DMS153 treated with DMSO at 0.1 percent for 48 hours (cell line): ENCODE measurements around the gene EHF.
A peak's percentile ranks its signal among the peaks of the same experiment; 100 is the strongest.

Source experiments
- DNase-seq: peaks from one replicate; lab custom pipeline; 2025; ENCODE audit not compliant: unreplicated experiment; lab: John Stamatoyannopoulos, UW

The EHF gene

GRCh38 chr11:34623463-34623862 lies 2.6 kb downstream of the EHF start:
- no peak for DNase-seq

DNA sequence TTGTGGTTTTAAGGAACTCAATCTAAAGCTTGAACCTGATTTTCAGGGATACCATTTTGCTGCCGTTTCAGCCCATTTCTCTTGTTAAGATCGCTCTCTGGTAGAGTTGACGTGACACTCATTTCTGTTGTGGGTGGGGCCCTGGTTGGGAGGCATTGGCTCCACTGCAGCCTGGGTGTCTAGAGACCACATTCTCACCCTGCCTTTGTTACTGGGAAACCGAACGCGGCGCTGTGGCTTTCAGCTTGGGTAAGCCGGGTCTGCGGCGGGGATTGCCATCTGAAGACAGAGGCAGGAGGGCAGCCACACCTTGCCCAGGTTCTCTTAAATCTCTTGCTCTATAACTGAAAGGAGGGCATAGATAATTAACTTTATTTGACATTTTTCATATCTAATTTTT lies 3.2 kb downstream of the EHF start:
- DNase-seq: no peak

GRCh38 chr11:34625576-34625975 lies 4.7 kb downstream of the EHF start:
- DNase-seq: no peak

DNA sequence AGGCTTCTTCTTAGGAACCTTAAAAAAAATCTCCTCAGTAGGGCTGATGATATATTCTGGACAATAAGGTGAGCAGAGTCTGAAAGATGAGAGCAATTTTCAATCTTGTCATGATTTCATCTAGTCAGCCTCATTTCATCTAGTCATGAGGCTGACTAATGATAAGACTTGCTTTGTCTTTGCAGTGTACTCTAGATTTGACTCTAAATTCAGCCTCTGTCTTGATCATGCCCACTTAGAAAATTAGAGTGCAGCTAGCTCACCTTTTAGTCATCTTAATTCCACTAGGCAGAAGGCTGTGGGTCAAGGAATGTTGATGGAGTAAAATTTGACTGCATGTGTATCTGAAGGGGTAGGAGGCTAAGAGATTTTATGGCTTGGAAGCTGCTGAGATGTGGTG lies 5.5 kb downstream of the EHF start:
- DNase-seq: no peak

DNA sequence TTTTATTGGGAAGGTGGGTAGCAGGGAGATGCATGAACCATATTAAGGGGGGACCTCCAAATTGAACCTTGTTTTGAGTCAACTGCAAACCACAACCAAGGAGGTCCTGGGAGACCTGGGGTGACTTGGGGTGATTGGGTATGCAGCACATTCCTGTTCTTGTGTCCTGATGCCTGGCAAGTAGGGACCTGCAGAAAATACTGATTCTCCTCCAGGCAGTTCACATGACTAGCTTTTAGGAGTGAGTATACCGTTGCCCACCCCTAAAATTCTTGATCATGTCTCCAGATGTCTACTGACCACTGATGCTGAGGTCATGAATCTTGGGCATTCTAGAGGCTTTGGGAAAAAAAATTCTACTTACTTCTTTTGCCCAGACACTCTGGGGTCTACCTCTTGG lies 6.3 kb downstream of the EHF start:
- DNase-seq: no peak

GRCh38 chr11:34629711-34630110 lies 8.8 kb downstream of the EHF start:
- no peak for DNase-seq

DNA sequence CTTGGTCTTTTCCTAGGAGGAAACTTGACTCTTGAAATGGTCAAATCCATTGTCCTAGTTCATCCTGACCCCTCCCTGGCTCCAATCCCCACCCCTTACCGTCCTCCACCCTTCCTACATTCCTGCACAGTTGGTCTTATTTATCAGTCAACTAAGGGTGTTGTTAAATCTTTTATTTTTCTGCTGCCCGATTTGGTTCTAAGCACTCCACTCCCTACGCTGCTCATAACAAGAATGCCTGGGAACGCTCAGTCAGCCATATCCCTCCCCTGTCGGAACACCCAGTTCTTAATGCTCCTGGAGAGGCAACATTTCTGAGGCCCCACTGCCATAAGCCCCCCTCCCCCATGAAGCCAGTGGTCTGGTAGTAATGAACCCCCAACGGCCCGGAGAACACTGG lies 9.7 kb downstream of the EHF start:
- no peak for DNase-seq

DNA sequence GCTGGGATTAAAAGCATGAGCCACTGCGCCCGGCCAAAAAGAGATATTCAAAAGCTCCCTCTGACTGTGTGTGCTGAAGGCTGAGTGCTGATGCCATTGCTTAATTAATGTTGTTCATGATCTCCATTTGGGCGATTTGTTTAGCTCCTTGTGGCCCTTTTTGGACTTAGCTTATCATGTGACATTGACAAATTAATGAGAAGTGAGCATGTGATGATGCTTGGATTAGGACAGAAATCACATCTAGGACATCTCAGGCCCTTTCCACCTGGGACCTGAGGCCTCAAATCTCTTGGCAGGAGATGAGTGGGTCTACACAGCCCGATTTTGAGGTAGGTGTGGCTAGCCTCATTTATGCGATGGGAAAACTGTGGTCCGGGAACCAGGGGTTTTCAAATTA lies 10.4 kb downstream of the EHF start:
- no peak for DNase-seq

- no peak for DNase-seq
Measured at GRCh38 chr11:34631737-34632104, 10.8 kb downstream of the EHF start.

DNA sequence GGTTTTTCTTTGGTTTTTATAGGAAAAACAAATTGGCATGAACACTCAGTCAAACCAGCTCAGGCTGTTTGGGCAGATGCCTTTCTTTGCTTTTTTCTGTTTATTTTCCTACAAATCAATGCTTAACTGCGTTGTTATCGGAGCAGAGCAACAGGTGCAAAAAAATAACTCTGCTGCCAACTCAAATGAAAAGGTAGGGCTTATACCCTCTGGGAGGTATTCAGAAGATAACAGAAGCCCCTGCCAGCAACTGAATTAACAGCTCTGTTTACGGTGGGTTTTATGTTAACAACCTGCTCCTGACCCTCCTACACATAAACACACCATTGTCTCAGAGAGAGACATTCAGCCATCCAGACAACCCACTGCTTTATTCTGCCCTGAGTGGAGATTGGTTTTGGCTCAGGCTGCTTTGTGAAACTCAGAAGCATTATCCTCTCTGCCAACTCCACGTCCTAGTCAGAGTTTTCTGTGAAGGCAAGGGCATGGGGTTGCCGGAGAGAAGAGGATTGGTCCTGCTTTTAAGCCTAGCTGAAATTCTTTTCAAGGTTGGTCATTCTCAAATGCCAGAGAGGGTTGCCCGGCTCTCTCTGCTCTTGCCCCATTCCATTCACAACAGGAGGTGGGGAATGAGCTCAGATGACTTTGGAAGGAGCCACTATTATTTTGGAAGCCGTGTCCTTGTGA lies 11.4 kb downstream of the EHF start:
- DNase-seq: peak; percentile 84

- no peak for DNase-seq
Measured at GRCh38 chr11:34633640-34633989, 12.7 kb downstream of the EHF start.

- DNase-seq: peak; percentile 32
Measured at GRCh38 chr11:34633990-34634693, 13.2 kb downstream of the EHF start.

- DNase-seq: no peak
Measured at GRCh38 chr11:34634694-34635062, 13.8 kb downstream of the EHF start.

GRCh38 chr11:34636127-34636526 lies 15.2 kb downstream of the EHF start:
- DNase-seq: no peak

- no peak for DNase-seq
Measured at GRCh38 chr11:34637303-34637702, 16.4 kb downstream of the EHF start.

- no peak for DNase-seq
Measured at GRCh38 chr11:34638897-34639296, 18.0 kb downstream of the EHF start.

- DNase-seq: no peak
Measured at GRCh38 chr11:34639545-34639944, 18.7 kb downstream of the EHF start.

DNA sequence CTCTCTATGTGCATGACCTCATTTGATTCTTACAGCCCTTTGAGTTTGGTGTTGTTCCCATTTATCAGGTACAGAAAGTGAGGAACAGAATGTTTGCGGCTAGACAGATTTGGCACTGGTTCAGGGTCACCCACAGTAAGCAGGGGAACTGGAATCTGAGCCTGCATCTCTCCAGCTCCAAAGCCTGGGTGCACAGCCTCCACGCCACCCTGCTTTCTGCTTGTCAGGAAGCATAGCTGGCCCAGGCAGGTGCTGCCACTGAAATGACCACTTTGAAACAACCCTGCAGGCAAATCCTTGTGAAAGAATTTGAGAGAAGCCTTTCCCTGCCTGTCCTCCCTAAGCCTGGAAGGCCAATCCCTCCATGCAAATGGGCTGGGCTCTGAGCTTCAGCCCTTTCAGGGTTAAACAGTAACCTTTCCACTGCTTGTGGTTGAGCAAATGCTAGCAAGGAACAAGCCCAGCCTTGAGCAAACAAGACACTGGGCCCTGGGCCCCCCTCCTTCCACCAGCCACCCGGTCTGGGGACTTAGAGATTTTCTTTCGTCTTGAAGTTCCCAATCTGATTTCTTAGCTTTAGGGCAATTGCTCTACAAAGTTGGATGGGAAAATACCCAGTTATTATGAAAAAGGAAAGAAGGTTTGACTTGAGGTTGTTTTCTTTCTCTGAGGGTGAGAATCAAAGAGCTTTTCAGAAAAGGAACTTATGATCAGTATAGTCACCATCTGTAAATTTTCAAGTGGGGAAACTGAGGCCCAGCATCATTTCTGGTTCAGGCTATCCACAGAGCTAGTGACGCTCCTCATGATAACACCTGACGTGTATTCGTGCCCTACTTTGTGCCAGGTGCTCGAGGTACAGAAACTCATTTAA lies 19.4 kb downstream of the EHF start:
- DNase-seq: no peak

DNA sequence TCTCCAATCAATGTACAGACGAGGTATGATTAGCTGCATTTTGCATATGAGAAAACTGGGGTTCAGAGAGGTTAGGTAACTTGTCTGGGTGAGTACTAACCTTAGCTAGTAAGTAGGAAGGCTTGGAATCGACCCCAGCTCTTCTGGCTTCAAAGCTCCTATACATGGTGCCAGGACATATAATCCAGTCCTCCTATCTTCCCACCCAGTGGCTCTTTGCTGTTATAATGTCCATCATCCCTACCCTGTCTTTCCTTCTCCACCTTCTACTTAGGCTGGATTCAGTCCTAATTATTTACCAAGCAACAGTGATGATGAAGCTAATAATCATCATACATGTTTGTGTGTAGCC lies 20.0 kb downstream of the EHF start:
- no peak for DNase-seq

GRCh38 chr11:34641456-34641855 lies 20.6 kb downstream of the EHF start:
- DNase-seq: no peak

GRCh38 chr11:34642001-34642554 lies 21.2 kb downstream of the EHF start:
- no peak for DNase-seq

DNA sequence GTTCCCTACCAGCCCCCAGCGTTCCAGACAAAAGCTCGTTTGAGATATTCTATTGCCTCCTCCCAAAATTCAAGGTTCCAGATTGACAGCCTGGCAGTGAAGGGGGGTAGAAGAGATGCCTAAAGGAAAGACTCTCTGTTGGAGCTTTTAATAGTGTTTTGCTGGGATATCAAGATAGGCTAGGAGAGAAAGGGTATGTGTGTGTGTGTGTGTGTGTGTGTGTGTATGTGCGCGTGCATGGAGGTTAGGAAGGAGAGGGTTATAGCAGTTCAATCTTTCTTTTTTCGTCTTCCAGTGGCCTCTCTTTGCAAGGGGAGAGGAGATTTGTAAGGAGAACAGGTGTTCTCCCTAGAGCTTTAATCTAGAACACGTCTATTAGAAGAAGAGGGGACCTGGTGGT lies 22.0 kb downstream of the EHF start:
- no peak for DNase-seq
